Inferior parietal cortex (tissue), 1 donor: ENCODE measurements around the gene ZNF319.
"Not testable (repeated sequence)": the region's sequence is repeated elsewhere in the genome, so short reads cannot be mapped to it uniquely, and the experiment has no call there.

ENCODE experiments used
- DNase-seq: peaks from one replicate; pipeline ENCODE4 v3.0.0-alpha.2; 2016; ENCODE audit errors: extremely low spot score

The ZNF319 gene

DNA sequence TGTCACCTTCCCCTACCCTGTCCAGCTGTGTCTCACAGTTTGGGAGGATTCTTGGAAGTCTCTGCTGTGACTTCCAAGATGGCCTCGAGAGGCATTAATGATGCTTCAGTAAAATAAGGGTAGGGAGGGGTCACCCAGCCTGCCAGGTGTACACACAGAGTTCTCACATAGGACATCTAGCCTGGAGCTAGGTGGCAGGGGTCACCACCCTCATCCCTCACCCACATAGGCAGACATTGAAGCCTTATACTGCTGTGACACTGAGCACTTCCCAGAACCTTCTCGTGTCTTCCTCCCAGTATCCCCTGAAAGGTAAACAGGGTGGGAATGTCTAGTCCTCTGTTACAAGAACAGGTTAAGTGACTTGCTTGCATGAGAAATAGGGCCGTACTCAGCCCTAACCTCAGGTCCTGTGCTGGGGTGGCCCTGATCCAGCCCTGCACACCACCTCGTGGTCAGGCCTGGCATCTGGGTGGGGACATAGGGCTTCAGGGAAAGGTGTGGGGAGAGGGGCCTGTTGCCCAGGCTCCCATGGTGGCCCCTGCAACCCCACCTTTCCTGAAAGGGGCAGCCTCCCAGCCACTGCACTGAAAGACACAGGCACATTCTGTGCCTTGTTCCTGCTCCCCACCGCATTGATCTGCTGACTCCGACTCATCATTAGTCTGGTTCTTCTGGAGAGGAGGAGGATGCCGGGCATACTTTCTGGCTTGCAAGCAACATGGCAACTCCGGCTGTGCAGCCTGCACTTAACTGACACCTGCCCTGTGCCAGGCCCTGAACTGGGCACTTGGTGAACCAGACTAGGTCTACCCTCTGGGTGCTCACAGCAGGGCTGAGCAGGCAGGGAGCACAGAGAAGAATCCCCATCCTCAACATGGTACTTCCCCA lies 21.4 kb upstream of the ZNF319 start:
- no peak for DNase-seq

DNA sequence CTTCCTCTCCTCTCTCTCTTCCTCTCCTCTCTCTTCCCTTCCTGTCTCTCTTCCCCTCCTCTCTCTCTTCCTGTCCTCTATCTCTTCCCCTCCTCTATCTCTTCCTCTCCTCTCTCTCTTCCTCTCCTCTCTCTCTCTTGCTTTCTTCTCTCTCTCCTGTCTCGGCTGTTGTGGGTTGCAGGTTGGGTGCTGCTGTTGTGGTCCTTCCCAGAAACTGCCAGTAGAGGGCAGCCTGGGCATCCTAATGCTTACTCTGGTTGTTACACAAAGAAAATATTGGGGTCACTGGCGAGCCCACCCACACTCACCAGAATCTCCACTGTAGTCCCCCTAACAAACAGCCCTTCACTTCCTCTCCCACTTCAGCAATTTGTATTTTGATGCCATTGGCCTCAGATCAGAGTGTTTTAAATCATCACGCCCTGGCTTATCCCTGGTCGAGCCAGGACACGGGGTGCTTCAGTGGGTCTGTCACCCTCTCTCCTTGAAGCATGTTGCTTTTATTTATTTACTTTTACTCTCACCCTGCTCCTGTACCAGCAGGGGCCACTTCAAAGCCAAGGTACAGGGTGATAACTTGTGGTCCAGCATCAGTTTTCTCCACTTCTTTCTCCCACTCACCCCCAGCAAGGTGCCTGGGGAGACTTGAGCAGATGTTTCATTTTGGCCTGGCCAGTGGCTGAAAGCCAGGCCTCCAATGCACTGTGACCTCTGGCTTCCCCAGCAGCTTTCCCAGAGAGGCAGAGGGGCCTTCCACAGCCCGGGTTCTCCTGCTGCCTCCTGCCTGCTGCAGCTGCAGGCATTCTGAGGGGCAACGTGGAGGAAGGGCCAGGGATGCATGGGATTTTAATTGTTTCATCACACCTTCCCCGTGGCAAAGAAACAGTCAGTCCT lies 20.4 kb upstream of the ZNF319 start:
- DNase-seq: peak; percentile 80

DNA sequence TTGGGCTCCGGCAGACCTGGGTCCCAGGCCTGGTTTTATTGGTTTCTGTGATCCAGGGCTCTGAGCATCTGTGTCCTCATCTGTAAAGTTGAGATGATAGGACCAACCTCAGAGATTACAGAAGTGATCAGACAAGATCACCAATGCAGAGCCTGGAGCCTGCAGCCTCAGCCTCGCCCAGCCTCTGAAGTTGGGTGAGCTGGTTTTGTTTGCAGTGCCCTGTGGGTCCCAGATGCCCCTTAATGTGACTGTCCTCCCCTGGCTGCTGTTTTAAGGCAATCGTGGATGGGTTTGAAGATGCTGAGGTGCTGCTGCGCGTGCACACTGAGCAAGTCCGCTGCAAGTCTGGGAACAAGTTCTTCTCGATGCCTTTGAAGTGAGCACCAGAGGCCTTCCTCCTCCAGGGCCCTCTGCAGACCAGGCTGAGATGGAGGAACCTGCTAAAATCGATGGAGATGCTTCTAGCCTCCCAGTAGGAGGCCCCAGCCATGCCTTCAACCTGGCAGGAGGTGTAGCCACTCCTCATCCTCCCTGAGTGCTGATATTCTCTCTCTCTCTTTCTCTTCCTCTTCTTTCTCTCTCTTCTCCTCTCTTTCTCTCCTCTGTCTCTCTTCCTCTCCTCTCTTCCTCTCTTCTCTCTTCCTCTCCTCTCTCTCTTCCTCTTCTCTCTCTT lies 19.5 kb upstream of the ZNF319 start:
- no peak for DNase-seq

DNA sequence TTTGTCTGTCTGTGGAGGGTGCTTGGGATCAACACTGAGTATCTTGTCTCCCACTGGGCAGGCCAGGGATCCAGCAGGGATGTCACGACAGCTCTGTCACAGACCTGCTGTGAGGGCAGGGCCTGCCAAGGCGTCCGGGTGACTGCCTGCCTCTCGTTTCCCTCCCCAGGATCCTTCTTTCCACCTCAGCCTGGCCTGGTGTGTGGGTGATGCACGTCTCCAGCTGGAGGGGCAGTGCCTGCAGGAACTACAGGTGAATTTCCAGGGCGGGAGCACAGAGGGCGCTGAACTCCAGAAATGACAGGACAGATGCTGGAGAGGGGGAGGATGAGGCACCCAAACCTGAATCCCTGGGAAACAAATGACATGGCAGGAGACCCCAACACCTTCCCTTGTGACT lies 18.3 kb upstream of the ZNF319 start:
- no peak for DNase-seq

DNA sequence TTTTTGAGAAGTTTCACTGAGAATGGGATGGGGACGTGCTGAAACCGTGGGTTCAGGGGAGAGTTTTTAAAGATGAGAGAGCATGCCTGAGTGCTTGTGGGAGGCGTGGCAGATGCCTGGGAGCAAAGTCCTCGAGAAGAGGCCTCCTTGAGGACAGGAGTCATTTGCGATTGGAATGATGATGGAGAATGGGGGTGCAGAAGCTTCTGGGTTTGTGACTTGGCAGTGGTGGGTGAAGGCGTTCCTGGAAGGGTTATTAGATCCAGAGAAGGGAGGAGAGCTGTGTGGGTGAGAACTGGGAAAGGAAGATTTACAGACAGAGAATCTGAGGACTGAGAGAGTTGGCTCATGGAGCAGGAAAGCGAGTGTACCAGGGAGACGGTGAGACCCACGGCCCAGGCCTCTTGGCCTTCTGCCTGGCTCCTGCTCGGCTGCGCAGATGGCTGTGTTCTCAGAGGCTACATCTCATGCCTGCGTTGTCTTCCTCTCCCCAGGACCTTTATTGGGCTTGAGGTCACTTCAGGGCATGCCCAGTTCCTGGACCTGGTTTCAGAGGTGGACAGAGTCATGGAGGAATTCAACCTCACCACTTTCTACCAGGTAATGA lies 16.5 kb upstream of the ZNF319 start:
- DNase-seq: no peak

DNA sequence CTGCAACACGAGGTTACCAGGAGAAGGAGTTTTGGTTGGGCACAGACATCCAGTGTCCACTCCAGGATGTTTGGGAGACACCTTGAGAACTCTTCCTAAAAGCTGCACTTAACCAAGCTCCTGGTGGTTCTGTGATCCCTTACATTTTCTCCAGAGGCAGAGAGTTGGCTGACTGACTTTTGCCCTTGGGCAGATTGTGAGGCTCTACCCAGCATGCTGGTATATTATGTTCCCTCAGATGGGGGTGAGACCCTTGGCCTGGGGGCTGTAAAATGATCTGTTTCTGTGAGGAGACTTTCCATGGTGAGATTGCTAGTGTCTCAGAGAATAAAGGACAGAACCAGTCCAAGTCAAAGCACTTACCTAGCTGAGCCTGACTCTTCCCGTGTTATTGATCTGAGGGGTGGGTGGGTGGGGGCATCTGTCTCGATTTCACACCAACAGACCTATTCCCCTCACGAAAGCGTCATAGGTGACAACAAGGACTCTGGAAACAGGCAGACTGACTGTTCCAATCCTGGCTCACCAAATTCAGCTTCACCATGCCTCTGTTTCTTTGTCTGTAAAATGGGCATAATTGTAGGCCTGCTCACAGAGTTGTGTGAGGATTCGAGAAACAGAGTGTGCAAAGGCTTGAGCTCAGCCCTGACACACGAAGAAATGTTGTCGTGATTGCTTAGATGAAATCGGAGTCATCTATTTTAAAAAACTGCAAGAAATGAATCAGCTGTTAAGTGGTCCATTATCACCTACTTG lies 12.9 kb upstream of the ZNF319 start:
- no peak for DNase-seq

DNA sequence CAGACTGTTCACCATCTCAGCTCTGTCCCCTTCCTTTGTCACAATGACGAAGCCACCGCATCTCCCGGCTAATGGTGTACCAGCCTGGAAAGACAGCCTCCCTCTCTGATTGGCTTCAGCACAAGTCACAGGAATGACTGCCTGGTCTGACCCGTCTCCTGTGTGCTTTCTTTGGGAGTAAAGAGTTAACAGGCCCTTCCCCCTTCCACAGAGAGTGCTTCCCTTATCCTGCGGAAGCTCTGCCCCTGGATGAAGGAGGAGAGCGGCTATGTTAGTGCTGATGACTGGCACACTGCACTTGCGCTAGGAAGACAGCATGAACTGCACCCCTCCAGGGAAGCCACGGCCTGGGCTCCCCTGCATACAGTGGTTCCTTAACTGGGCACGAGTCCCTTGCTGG lies 12.0 kb upstream of the ZNF319 start:
- no peak for DNase-seq

DNA sequence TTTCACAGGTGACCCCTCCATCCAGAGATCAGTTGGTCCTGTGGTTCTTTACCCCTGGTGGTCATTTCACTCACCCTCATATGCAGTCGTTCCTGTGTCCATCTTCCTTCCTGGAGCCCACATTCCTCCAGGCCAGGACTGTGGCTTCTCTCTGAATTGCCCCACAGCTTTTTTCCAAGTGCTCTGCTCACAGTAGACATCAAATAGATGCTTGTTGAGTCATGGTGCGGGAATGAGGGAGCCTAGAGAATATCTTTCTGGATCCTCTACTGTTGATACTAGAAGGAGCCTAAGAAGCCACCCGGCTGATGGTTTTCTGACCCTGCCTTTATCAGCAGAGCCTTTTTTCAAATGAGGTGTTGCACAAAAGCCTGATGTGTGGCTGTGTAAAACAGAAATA lies 11.2 kb upstream of the ZNF319 start:
- DNase-seq: no peak

DNA sequence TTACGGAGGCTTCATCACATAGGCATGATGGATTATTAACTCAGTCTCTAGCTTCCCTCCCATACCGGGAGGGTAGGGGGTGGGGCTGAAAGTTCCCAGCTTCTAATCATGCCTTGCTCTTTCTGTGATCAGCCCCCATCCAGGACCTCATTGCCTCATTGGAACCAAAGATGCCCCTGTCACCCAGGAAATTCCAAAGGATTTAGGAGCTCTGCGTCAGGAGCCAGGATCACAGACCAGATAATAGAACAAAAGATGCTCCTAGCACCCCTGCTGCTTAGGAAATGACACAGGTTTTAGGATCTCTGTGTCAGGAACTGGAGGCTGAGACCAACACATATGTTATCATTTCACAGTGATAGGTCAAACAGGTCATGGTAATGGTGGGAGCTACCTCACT lies 10.4 kb upstream of the ZNF319 start:
- no peak for DNase-seq

DNA sequence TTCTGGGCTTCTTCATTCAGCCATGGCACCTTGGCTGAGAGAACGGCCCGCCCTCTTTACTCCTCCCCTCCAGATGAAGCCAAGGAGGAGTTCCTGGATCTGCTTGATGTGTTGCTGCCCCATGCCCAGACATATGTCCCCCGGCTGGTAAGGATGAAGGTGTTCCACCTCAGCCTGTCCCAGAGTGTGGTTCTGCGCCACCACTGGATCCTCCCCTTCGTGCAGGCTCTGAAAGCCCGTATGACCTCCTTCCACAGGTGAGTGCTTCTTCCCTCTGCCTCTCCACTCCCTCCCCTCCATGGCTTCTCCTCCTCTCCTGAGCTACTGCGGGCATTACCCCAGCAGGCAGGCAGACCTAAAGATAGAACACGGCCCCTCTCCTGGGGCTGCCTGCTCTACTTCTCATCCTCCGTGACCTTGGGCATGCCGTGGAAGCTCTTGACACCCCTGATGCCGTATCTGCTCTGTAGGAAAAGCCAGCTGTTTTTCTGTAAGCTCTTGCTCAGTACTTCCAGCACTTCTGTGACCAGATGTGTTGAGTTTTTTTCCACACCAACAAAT lies 9.5 kb upstream of the ZNF319 start:
- no peak for DNase-seq

DNA sequence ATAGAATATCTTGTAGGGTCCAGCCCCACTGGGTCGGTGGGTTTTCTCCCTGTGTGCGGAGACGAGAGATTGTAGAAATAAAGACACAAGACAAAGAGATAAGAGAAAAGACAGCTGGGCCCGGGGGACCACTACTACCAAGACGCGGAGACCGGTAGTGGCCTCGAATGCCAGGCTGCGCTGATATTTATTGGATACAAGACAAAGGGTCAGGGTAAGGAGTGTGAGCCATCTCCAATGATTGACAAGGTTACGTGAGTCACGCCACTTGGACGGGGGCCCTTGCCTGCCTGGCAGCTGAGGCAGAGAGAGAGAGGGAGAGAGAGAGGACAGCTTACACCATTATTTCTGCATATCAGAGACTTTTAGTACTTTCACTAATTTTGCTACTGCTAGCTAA lies 4.3 kb upstream of the ZNF319 start:
- not testable (repeated sequence) for DNase-seq

DNA sequence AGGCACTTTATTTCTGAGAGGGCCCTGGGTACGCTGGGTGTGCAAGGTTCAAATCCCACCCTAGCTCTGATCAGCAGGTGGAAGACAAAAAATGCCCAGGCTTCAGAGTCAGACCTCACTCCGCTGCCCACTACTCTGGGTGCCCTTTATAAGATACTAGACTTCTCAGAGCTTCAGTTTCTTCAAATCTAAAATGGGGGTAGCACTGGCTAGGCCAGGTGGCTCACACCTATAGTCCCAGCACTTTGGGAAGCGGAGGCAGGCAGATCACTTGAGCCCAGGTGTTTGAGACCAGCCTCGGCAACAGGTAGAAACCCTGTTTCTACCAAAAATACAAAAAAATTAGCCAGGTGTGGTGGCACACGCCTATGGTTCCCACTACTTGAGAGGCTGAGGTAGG lies 2.5 kb upstream of the ZNF319 start:
- DNase-seq: no peak

DNA sequence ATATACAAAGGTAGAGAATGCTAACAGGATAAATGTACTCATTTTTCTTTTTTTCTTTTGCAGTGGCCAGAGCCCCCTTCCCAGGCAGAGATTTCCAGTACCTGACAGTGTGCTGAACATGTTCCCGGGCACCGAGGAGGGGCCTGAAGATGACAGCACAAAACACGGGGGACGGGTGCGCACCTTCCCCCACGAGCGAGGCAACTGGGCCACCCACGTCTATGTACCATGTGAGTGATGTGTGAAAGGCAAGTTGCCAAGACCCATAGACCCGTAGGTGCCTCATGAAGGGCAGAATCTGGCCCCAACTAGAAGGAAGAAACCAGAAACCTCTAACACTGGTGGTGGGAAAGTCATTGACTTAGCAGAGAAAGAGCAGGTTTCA lies 1.9 kb upstream of the ZNF319 start:
- DNase-seq: no peak

DNA sequence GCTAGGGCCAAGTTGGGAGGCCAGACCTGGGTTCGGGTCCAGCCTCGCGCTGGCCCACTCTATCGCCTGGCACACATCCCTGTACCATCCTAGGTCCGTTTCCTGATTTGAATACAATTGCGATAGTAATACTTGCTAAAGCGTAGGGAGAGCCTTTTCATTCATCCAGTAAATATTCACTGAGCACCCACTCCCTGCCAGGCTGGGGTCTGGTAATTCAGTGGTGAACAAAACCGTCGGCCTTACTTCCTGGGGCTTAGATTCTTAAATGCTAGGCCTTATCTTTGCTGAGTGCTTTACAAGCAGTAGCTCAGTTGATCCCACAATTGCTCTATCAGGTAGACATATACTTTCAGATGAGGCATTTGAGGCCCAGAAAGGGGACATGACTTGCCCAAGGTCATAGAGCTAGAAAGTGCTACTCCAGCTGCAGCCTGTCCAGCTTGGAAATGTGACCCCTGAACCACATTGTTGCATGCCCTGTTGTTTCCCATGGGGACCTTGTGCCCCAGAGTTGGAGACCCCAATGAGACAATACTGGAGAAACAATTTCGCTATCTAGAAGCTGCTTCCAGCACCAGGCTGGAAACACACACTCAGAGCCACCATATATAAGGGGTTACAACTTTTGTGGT lies 1.4 kb upstream of the ZNF319 start:
- no peak for DNase-seq

DNA sequence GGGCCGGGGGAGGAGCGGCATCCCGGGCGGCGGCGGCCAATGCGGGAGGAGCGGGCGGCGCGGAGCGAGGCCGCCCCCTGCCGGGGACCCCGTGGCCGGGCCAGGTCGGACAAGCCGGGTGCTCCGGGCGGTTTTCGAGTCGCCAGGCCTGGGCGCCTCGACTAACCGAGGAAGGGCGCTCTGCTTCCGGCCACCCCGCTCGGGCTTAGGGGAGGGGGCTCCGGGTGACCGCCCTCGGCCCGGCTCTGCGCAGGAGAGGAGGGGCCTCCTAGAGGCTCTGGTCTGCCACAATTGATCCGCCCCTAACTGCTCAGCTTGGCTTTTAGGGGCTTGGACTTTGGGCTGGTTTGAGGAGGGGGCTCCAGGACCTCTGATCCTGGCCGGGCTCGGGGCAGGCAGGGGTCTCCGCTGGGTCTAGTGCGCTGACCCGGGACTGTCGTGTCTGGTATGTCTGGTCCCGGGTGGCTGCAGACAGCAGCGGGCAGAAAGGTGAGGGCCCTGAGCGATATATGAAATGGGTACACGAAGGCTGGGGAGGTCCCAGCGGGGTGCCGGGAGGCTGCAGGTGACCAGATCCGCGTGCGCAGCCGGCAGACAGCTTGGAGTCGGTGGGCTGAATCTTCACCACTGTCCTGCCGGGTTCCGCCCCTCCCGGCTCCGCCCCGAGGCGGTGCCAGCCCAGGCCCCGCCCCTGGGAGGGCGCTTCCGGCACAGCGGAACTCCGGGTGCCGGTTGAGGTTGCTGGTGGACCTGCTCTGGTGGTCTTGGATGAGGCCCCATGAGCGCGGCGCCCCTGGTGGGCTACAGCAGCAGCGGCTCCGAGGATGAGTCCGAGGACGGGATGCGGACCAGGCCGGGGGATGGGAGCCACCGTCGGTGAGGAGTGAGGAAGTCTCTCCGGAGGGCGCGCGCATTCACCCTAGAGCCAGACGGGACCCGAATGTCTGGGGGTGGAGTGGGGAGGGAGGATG lies 519 bp upstream of the ZNF319 start, which contains the start of gene USB1:
Gene USB1 (plus strand): TSS at position 702 of the 971 bp plus-strand sequence. CDS start 77 bp downstream, at position 779.
- DNase-seq: peak; percentile 86

DNA sequence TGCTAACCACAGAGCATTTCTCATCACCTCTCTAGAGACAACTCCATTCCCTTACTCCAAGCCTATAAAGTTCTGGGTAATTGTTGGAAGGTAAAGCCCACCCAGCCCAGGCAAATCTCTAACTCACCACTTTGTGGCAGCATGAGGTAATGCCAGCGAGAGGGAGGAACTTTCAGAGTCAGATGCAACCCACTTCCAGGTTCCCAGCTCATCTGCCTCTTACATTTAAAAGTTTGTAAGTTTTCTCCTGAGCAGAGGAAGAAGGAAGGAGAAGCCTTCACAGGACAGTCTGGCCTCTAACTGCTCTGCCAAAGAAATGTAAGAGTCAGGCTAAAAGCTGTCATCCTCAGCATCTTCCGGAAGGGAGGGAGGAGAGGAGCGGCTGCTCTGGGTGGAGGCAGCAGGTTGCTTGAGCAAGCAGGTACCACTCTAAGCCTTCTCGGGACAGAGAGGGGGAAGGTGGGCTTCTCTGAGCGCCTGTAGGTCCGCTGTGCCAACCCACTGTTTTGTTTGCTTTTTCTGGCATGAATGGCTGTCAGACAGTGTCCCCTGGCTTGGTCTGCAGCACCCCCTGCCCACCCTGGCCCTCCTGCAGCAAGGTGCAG lies 1.0 kb downstream of the ZNF319 start:
- no peak for DNase-seq

DNA sequence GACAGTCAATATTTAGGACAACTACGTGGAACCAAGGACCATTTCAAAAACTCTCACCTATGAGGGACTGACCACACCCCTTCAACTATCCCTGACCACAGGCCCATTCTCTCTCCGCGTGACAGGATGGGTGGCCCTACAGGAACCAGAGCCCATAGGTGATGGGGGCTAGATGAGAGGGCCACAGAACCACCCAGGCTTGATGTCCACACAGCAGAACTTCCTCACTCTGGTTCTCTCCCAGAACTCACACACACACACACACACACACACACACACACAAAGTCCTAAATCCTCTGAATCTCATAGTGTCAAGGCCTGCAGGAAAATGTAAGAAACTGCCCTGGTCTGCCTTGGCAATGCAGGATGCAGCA lies 1.5 kb downstream of the ZNF319 start:
- no peak for DNase-seq

DNA sequence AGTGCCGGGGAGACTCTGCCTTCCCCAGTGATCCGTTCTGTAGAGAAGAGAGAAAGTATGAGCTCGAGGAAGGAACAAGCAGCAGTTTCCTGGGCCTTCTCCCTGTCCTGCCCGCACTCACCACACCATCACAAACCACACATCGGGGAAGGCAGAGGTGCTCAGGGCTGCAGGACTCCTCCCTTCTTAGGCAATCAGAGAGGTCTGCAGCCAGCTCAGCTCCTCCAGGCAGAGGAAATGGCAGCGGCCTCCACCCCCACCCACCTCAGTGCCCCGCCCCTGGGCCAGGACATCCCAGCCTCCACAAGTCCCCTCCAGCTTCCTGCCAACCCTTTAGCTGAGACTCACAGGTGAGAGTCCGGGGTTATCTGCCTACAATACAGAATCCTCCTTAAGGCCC lies 2.0 kb downstream of the ZNF319 start:
- no peak for DNase-seq
